GM19324 (cell line): ENCODE results near the gene HTR3B.

Experiments
- ATAC-seq: cut with Tn5 transposase; IDR thresholded peaks from one replicate; pipeline ENCODE4 v1.9.1; 2021; ENCODE audit warnings: mild to moderate bottlenecking, moderate library complexity; ENCODE audit not compliant: unreplicated experiment, low FRiP score

Gene HTR3B

GRCh38 chr11:113986351-113987140 lies 82.0 kb downstream of the HTR3B start:
- ATAC-seq = no peak

GRCh38 chr11:113989381-113989780 lies 84.8 kb downstream of the HTR3B start:
- no peak for ATAC-seq

- no peak for ATAC-seq
These were observed 85.3 kb downstream of the HTR3B start for GRCh38 chr11:113989916-113990315.

- ATAC-seq = no peak
These were observed 86.6 kb downstream of the HTR3B start for GRCh38 chr11:113991170-113991569.

- no peak for ATAC-seq
These were observed 87.3 kb downstream of the HTR3B start for GRCh38 chr11:113991718-113992458.

- no peak for ATAC-seq
These were observed 88.0 kb downstream of the HTR3B start for GRCh38 chr11:113992459-113993110.

GRCh38 chr11:113994077-113994954 lies 89.7 kb downstream of the HTR3B start:
- ATAC-seq = no peak
